Thymus (tissue), 11 donors: ENCODE results near the gene PAXX. TPM values are rescaled to one million over a fixed set of nuclear protein-coding genes. Genes with fewer than 3 reads are reported as not detected.

Experiments
- DNase-seq, 9 donors: peaks; one replicate each; pipeline ENCODE4 v3.0.0-alpha.2; 2013; ENCODE audit warnings: low spot score in 9 of 9, low read depth in 6 of 9, missing footprints in 1 of 9
- H3K27ac ChIP-seq, 2 donors: one replicate each; pipeline ENCODE4 v1.5.1; 2013; ENCODE audit warnings: control low read depth in 1 of 2, low read depth in 1 of 2, low read length in 1 of 2, mild to moderate bottlenecking in 1 of 2, moderate library complexity in 1 of 2
- H3K27me3 ChIP-seq, 2 donors: one replicate each; pipeline ENCODE4 v1.5.1; 2013; ENCODE audit warnings: low read length in 1 of 2; ENCODE audit not compliant: control insufficient read depth in 2 of 2, insufficient read depth in 1 of 2
- H3K36me3 ChIP-seq, 2 donors: one replicate each; pipeline ENCODE4 v1.5.1; 2013; ENCODE audit warnings: low read length in 1 of 2, mild to moderate bottlenecking in 1 of 2, moderate library complexity in 1 of 2; ENCODE audit not compliant: control insufficient read depth in 2 of 2, insufficient read depth in 2 of 2
- H3K4me1 ChIP-seq, 2 donors: one replicate each; pipeline ENCODE4 v1.5.1; 2013; ENCODE audit warnings: low read length in 2 of 2; ENCODE audit not compliant: control insufficient read depth in 2 of 2, insufficient read depth in 2 of 2
- H3K4me3 ChIP-seq, 2 donors: one replicate each; pipeline ENCODE4 v1.5.1; 2013; ENCODE audit warnings: low read length in 2 of 2, control low read depth in 1 of 2, mild to moderate bottlenecking in 1 of 2
- H3K9me3 ChIP-seq, 2 donors: one replicate each; pipeline ENCODE4 v1.5.1; 2013; ENCODE audit warnings: low read length in 1 of 2, mild to moderate bottlenecking in 1 of 2; ENCODE audit not compliant: control insufficient read depth in 2 of 2, insufficient read depth in 1 of 2
- WGBS: extraction: QIAGEN DNeasy Blood & Tissue Kit; methylation state at CpG from one replicate; pipeline ENCODE4 v1.1.7; 2013; 5-methylcytosine and 5-hydroxymethylcytosine counted together
- polyA plus RNA-seq: library from polyadenylated mRNA; stranded (reverse); fragments of 200-250 nt; gene quantifications from one replicate; pipeline ENCODE4 v1.2.3, GENCODE V29; 2013
- total RNA-seq: library from RNA; stranded (reverse); fragments of 120-200 nt; gene quantifications from one replicate; pipeline ENCODE4 v1.2.4, GENCODE V29; 2013
- donor health status: healthy.

The PAXX gene
- total and polyA plus RNA-seq, 2 donors: 68.9 to 431 TPM

- no peak overlapping the region for H3K4me3 ChIP-seq
- 80% methylated on average over 11 of the region's 11 CpGs for WGBS
- no peaks in the 10 kb centered on the region for H3K9me3 ChIP-seq
- peaks cover 2 to 18% of the 10 kb centered on the region in 2 donors for H3K27me3 ChIP-seq
- no peak for DNase-seq
- H3K36me3 ChIP-seq: no peaks in the 10 kb centered on the region
- peaks cover 8 to 23% of the 10 kb centered on the region in 2 donors for H3K4me1 ChIP-seq
- no peak overlapping the region for H3K27ac ChIP-seq
These were observed 21.9 kb upstream of the PAXX start for GRCh38 chr9:136970361-136970760.

GRCh38 chr9:136971746-136972145 lies 20.5 kb upstream of the PAXX start:
- no peak for DNase-seq
- Histone ChIP-seq H3K36me3 (no peaks in the 10 kb centered on the region), H3K4me3 (no peak overlapping the region), H3K4me1 (peaks cover 0 to 16% of the 10 kb centered on the region in 2 donors), H3K9me3 (no peaks in the 10 kb centered on the region), H3K27me3 (peaks cover 3 to 28% of the 10 kb centered on the region in 2 donors), H3K27ac (no peak overlapping the region)
- 94% methylated on average over 14 of the region's 14 CpGs for WGBS

DNA sequence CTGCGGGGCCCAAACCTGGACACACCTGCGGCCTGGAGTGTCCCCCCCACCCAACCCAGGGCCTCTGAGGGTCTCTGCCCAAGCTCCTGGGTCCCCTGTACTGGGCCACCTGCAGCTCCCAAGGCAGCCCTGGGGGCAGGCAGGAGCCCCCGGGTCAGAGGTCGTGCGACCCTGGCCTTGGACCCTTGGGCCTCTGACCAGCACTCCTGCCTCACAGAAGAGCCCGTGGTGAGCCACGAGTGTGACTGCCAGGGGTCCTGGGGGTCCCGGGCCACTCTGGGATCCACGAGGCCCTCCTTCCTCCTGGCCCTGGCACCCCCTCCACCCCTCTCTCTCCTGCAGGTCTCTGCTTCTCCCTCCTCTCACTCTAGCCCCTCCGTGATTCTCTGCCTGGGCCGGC lies 19.9 kb upstream of the PAXX start:
- Histone ChIP-seq H3K36me3 (no peaks in the 10 kb centered on the region), H3K9me3 (no peaks in the 10 kb centered on the region), H3K4me1 (peaks cover 0 to 16% of the 10 kb centered on the region in 2 donors), H3K4me3 (no peak overlapping the region), H3K27me3 (peaks cover 8 to 34% of the 10 kb centered on the region in 2 donors), H3K27ac (no peak overlapping the region)
- DNase-seq: no peak
- WGBS: 95% methylated on average over 11 of the region's 11 CpGs

GRCh38 chr9:136972743-136973142 lies 19.5 kb upstream of the PAXX start:
- H3K4me3 ChIP-seq: no peak overlapping the region
- H3K4me1 ChIP-seq: peaks cover 0 to 18% of the 10 kb centered on the region in 2 donors
- DNase-seq: no peak
- H3K27me3 ChIP-seq: peaks cover 11 to 38% of the 10 kb centered on the region in 2 donors
- no peaks in the 10 kb centered on the region for H3K36me3 ChIP-seq
- H3K27ac ChIP-seq: no peak overlapping the region
- H3K9me3 ChIP-seq: no peaks in the 10 kb centered on the region
- WGBS: 88% methylated on average over 13 of the region's 13 CpGs

- Histone ChIP-seq H3K36me3 (no peaks in the 10 kb centered on the region), H3K27me3 (peaks cover 11 to 46% of the 10 kb centered on the region in 2 donors), H3K9me3 (no peaks in the 10 kb centered on the region), H3K4me1 (peaks cover 3 to 19% of the 10 kb centered on the region in 2 donors), H3K27ac (no peak overlapping the region), H3K4me3 (no peak overlapping the region)
- 96% methylated on average over 29 of the region's 29 CpGs for WGBS
- DNase-seq: no peak
These were observed 18.3 kb upstream of the PAXX start for GRCh38 chr9:136973618-136974617.

GRCh38 chr9:136974817-136975535 lies 17.2 kb upstream of the PAXX start:
- H3K27me3 ChIP-seq: peaks cover 11 to 57% of the 10 kb centered on the region in 2 donors
- H3K27ac ChIP-seq: no peak overlapping the region
- no peak overlapping the region for H3K4me3 ChIP-seq
- no peak for DNase-seq
- H3K9me3 ChIP-seq: no peaks in the 10 kb centered on the region
- no peaks in the 10 kb centered on the region for H3K36me3 ChIP-seq
- 59% methylated on average over 15 of the region's 15 CpGs for WGBS
- peaks cover 3 to 17% of the 10 kb centered on the region in 2 donors for H3K4me1 ChIP-seq

DNA sequence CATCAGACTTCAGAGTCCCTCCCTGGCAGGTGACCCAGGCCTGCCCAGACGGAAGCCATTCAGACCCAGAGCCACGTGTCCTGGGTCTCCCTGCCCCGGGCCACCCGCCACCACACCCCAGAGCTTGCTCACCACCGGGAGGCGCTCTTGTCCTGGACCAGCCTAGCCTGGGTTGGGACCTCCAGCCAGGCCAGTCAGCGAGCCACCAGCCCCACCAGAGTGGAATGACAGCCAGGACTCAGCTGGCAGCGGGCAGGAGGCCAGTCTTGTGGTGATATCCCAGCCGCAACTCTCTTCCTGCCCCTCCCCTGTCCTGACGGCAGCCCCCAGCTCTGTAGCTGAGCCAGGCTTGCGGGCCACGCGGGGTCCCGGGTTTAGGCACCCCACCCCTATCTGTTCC lies 16.6 kb upstream of the PAXX start:
- Histone ChIP-seq H3K36me3 (no peaks in the 10 kb centered on the region), H3K27ac (no peak overlapping the region), H3K4me1 (peaks cover 3 to 11% of the 10 kb centered on the region in 2 donors), H3K4me3 (no peak overlapping the region), H3K27me3 (peaks cover 11 to 63% of the 10 kb centered on the region in 2 donors), H3K9me3 (no peaks in the 10 kb centered on the region)
- WGBS: 20% methylated on average over 14 of the region's 14 CpGs
- DNase-seq: no peak

DNA sequence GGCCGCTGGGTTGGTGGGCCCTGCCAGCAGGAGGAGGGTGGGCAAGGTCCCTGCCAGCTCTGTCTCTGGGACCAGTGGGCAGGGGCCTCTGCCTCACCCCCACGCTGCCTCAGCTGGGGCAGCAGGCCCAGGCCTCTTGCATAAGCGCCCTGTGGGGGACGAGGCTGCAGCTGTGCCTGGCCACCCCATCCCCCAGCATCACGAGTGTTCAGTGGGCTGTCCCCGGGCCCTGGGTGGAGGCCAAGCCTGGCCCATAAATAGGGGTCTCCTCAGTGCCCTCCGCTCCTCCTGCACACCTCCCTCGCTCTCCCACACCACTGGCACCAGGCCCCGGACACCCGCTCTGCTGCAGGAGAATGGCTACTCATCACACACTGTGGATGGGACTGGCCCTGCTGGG lies 15.0 kb upstream of the PAXX start, which contains the start of gene PTGDS:
TSS of gene PTGDS (plus strand) at position 282 of the 400 bp plus-strand sequence. CDS start at position 357, 75 bp downstream.
- WGBS: 92% methylated on average over 10 of the region's 10 CpGs
- Histone ChIP-seq H3K27me3 (peaks cover 9 to 78% of the 10 kb centered on the region in 2 donors), H3K36me3 (no peaks in the 10 kb centered on the region), H3K27ac (peak within 1 kb of the TSS in 1 of 2 donors; percentile 9), H3K4me3 (peak within 1 kb of the TSS; percentile 3 to 40), H3K4me1 (peaks cover 3 to 6% of the 10 kb centered on the region in 2 donors), H3K9me3 (no peaks in the 10 kb centered on the region)
- no peak for DNase-seq
